Uterus (tissue), 2 donors: ENCODE results near the gene SS18.

Experiments
- CTCF ChIP-seq, 4 experiments: fragments of 200-600 bp in 2 of 4; fragments of 450-650 bp in 2 of 4; sonication (generic) in 2 of 4; IDR thresholded peaks; one replicate each; pipeline ENCODE4 v1.5.1; 2016 to 2019; ENCODE audit warnings: antibody characterized with exemption in 4 of 4, mild to moderate bottlenecking in 2 of 4, moderate library complexity in 1 of 4
- POLR2A ChIP-seq, 2 donors: fragments of 450-650 bp; IDR thresholded peaks; one replicate each; pipeline ENCODE4 v1.6.1; 2016; ENCODE audit warnings: antibody characterized with exemption in 2 of 2, mild to moderate bottlenecking in 1 of 2, moderate library complexity in 1 of 2

GRCh38 chr18:26074246-26074645 is 16.2 kb downstream of the SS18 start:
- TF ChIP-seq CTCF (IDR thresholded peaks at IDR 0.05): no peak
- TF ChIP-seq POLR2A (IDR thresholded peaks at IDR 0.05): no peak
